ENCODE data around the gene DDX5. TPM values are rescaled to one million over a fixed set of nuclear protein-coding genes. Genes with fewer than 3 reads are reported as not detected.

The DDX5 gene
- polyA plus RNA-seq, 1 of the 3 experiments (the other 2 are of a cell fraction), result 1,642 TPM

DNA sequence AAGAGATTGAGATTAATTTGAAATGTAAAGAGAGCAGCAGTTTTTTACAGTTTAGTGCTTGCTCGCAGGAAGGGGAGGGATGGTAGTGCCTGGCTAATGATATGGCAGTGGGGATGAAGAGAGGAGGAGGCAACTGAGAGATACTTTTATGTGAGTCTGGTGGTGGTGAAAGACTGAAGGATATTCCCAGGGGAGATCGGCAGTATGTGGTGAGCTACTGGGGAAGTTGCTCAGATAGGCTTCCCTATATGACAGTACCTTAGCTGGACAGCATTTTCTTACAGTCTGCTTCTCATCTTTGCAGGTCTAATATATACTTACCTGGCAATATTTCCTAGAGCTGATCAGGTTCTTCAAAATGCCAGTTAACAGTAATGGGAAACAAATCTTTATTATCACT, 9.3 kb upstream of the DDX5 start:
- ChIA-PET CTCF (interaction anchor here (1.0 to 1.7 kb wide), 6 partner anchors 8 to 96 kb away, joined by 3 to 10 read pairs (median 6); partner anchors contain the start of gene CEP95), POLR2A (interaction anchor here (2.0 to 2.4 kb wide), 2 partner anchors 9 to 19 kb away, joined by 5 to 18 read pairs; partner anchors contain the start of genes CEP95, DDX5 and POLG2)
- H3K79me2 ChIP-seq (ENCODE audit: insufficient read depth), result peaks cover 67% of the 10 kb centered on the region
- WGBS (ENCODE audit: low lambda C conversion rate), result 99% methylated on average over 2 of the region's 2 CpGs
- TF ChIP-seq NRF1 (IDR thresholded peaks at IDR 0.05; ENCODE audit: low read depth, low read length), result no peak
- TF ChIP-seq, protein P1, sequence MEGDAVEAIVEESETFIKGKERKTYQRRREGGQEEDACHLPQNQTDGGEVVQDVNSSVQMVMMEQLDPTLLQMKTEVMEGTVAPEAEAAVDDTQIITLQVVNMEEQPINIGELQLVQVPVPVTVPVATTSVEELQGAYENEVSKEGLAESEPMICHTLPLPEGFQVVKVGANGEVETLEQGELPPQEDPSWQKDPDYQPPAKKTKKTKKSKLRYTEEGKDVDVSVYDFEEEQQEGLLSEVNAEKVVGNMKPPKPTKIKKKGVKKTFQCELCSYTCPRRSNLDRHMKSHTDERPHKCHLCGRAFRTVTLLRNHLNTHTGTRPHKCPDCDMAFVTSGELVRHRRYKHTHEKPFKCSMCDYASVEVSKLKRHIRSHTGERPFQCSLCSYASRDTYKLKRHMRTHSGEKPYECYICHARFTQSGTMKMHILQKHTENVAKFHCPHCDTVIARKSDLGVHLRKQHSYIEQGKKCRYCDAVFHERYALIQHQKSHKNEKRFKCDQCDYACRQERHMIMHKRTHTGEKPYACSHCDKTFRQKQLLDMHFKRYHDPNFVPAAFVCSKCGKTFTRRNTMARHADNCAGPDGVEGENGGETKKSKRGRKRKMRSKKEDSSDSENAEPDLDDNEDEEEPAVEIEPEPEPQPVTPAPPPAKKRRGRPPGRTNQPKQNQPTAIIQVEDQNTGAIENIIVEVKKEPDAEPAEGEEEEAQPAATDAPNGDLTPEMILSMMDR (IDR thresholded peaks at IDR 0.05), result no peak
- TF ChIP-seq JUND (IDR thresholded peaks at IDR 0.05), result no peak
- no peak for TF ChIP-seq RAD21 (IDR thresholded peaks at IDR 0.05; ENCODE audit: low read length)
- no peak for TF ChIP-seq GATA2 (CRISPR knock-in tag; IDR thresholded peaks at IDR 0.05)
- TF ChIP-seq EZH2phosphoT487 (IDR thresholded peaks at IDR 0.05; ENCODE audit: borderline replicate concordance, low read depth), result no peak
- no peak for TF ChIP-seq RXRA (IDR thresholded peaks at IDR 0.05; ENCODE audit: borderline replicate concordance, low read depth)
- no peak for TF ChIP-seq MEF2A (IDR thresholded peaks at IDR 0.05; ENCODE audit: borderline replicate concordance, low read depth)
- TF ChIP-seq MAX (IDR thresholded peaks at IDR 0.05; ENCODE audit: low read depth), result no peak
- TF ChIP-seq, protein P2, sequence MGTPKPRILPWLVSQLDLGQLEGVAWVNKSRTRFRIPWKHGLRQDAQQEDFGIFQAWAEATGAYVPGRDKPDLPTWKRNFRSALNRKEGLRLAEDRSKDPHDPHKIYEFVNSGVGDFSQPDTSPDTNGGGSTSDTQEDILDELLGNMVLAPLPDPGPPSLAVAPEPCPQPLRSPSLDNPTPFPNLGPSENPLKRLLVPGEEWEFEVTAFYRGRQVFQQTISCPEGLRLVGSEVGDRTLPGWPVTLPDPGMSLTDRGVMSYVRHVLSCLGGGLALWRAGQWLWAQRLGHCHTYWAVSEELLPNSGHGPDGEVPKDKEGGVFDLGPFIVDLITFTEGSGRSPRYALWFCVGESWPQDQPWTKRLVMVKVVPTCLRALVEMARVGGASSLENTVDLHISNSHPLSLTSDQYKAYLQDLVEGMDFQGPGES (IDR thresholded peaks at IDR 0.05; ENCODE audit: low read depth, low read length), result no peak
- no peak for TF ChIP-seq SMC3 (IDR thresholded peaks at IDR 0.05; ENCODE audit: low read depth, low read length)
- no peak for TF ChIP-seq EP300 (IDR thresholded peaks at IDR 0.05; ENCODE audit: borderline replicate concordance in 1 of 2, low read depth in 1 of 2, low read length in 1 of 2)
- TF ChIP-seq GABPA (IDR thresholded peaks at IDR 0.05; ENCODE audit: low read depth), result no peak
- no peak for TF ChIP-seq USF2 (IDR thresholded peaks at IDR 0.05; ENCODE audit: borderline replicate concordance, low read depth, low read length)
- TF ChIP-seq FOXJ3 (CRISPR knock-in tag; IDR thresholded peaks at IDR 0.05), result no peak
- H3K36me3 ChIP-seq (replicated peaks in 1 of 2; ENCODE audit: control insufficient read depth in 1 of 2, insufficient read depth in 2 of 2, low read length in 1 of 2), result peaks cover 93 to 96% of the 10 kb centered on the region in 2 experiments
- no peak overlapping the region for H2AFZ ChIP-seq (ENCODE audit: low read depth)
- H3K27ac ChIP-seq (ENCODE audit: low read depth in 2 of 2, low read length in 1 of 2), result no peak overlapping the region
- H3K4me2 ChIP-seq, result no peak overlapping the region
- H3K27me3 ChIP-seq (ENCODE audit: insufficient read depth), result no peaks in the 10 kb centered on the region
- H3K4me1 ChIP-seq (ENCODE audit: control insufficient read depth in 1 of 2, insufficient read depth in 2 of 2, low read depth in 1 of 2, low read length in 1 of 2), result no peaks in the 10 kb centered on the region; a peak in 1 of 4 replicates
- H3K9ac ChIP-seq, result no peak overlapping the region
- H3F3A ChIP-seq (replicated peaks; ENCODE audit: insufficient read depth), result peaks cover 9% of the 10 kb centered on the region
- no peaks in the 10 kb centered on the region for H3K9me2 ChIP-seq
- H4K20me1 ChIP-seq (ENCODE audit: insufficient read depth), result peaks cover 4% of the 10 kb centered on the region
- H3K9me3 ChIP-seq, result no peaks in the 10 kb centered on the region
- H3K4me3 ChIP-seq (ENCODE audit: low read depth in 2 of 2, low read length in 1 of 2), result no peak overlapping the region
- DNase-seq, result no peak
